Stimulated activated CD8-positive, alpha-beta memory T cell treated with anti-CD3 and anti-CD28 coated beads, Interleukin-4, amount 100 ng/mL, for 48 hours (primary cell): ENCODE data around the gene NECTIN2.
"Not testable (repeated sequence)": the region's sequence is repeated elsewhere in the genome, so short reads cannot be mapped to it uniquely, and the experiment has no call there.

Experiments
- DNase-seq: peaks from one replicate; pipeline ENCODE4 v3.0.0-alpha.2; 2020

NECTIN2 gene

DNA sequence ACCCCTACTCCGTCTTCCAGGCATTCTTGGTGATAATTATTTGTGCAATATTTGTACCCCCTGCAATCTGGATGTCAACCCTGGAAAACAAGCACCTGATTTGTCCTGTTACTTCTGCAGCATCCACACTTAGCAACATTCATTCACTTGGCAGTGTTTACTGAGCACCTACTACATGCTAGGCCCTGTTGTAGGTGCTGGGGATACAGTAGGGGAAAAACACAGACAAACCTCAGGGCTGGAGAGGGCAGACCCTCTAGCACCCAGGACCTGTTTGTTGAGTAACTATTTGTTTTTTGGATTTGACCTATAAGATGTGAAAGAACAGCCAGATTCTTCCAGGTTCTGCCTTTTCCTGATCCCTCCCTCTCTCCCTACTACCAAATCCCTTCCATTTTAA lies 9.5 kb downstream of the NECTIN2 start:
- DNase-seq, result no peak

DNA sequence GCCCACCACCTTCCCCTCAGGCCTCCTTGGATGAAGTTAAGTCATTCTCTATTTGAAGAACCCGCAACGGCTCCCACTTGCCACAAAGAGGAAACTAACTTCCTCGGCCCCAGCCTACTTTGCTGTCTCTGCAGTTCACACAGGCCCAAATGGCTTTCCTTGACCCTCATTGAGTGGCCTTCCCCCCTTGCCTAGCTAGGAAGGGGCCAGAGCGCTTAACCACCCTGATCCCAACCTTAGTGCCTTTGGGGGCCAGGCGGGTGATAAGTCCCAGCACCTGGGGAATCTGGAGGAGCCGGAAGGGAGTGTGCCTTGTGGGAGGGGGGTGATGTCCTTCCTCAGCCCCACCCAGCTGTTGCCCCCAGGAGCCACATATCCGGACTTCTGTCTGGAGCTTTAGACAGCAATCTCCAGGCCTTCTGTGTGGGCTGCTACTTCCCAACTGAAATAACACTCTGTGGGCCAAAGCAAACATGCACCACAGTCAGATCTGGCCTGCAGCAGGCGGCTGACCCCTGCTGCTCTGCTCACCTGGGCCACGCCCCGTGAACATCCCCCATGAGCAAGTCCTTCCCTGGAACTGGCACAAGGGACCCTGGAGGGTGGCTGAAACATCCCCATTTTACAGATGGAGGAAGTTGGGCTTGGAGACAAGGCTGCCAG lies 10.5 kb downstream of the NECTIN2 start:
- DNase-seq, result no peak

DNA sequence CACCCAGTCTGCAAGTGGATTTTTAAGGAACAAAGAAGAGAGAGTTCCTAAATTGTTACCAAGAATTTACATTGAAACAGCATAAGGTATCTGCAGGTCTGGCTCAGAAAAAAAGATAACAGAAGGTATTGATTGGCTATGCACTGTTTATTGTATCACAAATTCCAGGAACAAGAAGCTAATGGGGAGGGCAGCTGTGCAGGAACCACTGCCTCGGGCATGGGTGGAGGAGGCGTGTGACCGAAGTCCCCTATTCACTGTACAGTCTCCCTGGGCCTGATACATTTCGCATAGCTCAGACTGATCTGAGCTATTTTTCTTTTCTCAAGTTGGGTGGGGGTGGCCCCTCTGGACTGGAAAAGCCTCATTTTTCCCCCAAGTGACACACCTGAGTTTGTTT lies 11.7 kb downstream of the NECTIN2 start:
- no peak for DNase-seq

DNA sequence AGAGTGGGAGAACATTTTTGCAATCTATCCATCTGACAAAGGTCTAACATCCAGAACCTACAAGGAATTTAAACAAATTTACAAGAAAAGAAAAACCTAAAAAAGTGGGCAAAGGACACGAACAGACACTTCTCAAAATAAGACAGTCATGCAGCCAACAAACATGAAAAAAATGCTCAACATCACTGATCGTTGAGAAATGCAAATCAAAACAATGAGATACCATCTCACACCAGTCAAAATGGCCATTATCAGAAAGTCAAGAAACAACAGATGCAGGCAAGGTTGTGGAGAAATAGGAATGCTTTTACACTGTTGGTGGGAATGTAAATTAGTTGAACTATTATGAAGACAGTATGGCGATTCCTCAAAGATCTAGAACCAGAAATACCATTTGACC lies 15.5 kb downstream of the NECTIN2 start:
- not testable (repeated sequence) for DNase-seq

DNA sequence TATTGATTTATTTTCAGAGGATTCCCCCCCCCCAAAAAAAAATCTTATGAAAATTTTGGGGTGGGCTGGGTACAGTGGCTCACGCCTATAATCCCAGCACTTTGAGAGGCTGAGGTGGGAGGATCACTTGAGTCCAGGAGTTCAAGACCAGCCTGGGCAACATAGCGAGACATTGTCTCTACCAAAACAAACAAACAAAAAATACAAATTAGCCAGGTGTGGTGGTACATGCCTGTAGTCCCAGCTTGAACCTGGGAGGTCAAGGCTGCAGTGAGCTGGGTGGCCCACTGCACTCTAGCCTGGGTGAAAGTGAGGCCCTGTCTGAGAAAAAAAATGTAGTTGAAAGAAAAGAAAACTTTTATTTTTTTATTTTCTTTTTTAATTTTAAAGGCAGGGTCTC lies 17.9 kb downstream of the NECTIN2 start:
- no peak for DNase-seq

DNA sequence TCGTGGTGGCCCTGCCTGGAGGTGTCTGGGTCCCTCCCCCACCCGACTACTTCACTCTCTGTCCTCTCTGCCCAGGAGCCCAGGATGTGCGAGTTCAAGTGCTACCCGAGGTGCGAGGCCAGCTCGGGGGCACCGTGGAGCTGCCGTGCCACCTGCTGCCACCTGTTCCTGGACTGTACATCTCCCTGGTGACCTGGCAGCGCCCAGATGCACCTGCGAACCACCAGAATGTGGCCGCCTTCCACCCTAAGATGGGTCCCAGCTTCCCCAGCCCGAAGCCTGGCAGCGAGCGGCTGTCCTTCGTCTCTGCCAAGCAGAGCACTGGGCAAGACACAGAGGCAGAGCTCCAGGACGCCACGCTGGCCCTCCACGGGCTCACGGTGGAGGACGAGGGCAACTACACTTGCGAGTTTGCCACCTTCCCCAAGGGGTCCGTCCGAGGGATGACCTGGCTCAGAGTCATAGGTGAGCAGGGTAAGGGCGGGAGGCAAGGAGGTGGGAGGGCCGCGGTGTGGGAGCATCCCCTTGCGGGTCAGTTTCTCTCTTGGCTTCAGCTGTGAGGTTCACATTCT lies 19.2 kb downstream of the NECTIN2 start:
- DNase-seq, result no peak

DNA sequence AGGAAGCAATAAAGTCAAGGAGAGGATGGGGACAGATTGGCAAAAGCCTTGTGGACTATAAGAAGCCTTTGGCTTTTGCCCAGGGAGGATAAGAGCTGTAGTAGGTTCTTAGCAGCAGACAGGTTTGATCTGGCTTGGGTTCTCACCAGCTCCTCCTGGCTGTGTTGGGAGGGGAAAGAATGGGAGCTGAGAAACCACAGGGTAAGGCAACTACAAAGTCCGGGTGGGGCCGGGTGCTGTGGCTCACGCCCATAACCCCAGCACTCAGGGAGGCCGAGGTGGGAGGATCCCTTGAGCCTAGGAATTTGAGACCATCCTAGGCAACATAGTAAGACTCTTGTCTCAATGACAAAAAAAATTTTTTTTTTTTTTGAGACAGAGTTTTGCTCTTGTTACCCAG lies 20.6 kb downstream of the NECTIN2 start:
- no peak for DNase-seq

DNA sequence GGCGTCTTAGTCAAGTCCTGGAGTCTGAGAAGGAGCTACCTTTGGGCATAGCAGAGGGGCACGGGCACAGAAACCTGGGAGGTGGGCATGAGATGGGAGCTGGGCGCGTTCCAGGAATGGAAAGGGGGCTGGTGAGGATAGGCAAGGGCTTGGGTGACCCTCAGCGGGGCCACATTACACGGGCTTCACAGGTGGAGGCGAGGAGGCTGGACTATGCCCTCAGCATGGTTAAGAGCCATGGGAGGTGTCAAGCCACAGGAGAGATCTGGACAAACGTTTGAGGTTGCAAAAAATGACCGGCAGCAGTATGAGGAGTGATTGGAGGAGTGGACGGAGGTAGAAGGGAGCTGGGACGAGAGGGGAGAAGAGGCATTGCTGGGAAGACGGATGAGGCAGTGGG lies 21.5 kb downstream of the NECTIN2 start:
- DNase-seq, result no peak

DNA sequence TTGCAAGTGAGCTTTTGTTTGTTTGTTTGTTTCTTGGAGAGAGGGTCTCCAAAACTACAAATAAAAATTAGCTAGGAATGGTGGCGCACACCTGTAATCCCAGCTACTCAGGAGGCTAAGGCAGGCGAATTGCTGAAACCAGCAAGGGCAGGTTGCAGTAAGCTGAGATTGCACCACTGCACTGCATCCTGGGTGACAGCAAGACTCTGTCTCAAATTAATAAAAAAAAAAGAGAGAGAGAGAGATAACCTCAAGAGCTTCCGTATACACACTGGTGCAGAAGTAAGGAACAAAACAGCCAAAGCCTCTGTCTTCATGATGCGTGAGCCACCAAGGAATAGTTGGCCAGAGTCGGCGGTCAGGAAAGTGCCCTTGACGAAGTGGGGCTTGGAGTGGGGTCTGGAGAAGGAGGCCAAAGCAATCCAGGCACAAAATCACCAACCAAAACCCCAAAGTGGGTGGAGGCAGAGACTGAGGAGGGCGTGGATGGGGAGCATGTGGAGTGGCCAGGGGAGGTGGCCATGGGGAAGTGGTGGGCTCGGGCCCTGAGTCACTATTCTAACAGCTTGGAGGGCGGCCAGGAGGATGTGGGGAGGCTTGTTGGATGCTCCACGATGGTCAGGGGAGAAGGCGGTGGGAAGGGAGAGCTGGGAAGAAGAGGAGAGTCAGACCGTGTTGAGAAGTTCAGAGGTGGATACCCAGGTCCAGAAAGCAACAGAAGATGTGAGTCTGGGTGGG lies 23.8 kb downstream of the NECTIN2 start:
- no peak for DNase-seq

DNA sequence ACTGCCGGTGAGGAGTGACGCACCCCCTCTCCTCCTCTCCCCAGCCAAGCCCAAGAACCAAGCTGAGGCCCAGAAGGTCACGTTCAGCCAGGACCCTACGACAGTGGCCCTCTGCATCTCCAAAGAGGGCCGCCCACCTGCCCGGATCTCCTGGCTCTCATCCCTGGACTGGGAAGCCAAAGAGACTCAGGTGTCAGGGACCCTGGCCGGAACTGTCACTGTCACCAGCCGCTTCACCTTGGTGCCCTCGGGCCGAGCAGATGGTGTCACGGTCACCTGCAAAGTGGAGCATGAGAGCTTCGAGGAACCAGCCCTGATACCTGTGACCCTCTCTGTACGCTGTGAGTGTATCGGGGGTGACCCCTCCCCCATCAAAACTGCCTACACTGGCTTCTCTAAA lies 25.7 kb downstream of the NECTIN2 start:
- DNase-seq, result no peak

DNA sequence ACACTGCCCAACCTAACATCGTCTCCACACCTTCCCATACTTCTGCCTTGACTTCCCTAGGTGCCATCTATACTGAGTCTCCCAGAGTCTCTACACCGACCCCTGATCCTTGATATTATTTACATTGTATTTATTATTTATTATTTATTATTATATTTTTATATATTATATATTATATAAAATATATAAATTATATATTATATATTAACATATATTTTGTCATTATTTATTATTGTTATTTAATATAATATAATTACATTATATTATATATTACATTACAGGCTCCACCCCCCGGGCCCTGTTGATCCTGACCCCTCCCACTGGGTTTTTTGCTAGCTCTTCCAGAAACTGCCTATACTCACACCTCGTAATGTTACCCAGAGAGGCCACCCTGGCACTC lies 26.6 kb downstream of the NECTIN2 start:
- DNase-seq, result no peak

DNA sequence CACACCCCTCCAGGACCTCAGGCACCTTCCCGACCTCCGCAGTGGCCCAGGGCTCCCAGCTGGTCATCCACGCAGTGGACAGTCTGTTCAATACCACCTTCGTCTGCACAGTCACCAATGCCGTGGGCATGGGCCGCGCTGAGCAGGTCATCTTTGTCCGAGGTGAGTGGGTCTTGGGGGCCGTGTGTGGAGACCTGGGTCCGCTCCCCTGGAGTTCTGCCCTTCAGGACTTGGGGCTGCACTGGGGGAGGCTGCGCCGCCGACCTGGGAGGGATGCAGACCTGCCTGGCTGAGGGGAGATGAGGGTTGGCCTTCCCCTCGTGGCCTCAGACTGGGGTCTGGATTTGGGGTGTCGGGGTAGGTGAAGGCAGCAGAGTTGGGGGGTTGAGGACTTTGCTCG lies 28.2 kb downstream of the NECTIN2 start:
- no peak for DNase-seq

DNA sequence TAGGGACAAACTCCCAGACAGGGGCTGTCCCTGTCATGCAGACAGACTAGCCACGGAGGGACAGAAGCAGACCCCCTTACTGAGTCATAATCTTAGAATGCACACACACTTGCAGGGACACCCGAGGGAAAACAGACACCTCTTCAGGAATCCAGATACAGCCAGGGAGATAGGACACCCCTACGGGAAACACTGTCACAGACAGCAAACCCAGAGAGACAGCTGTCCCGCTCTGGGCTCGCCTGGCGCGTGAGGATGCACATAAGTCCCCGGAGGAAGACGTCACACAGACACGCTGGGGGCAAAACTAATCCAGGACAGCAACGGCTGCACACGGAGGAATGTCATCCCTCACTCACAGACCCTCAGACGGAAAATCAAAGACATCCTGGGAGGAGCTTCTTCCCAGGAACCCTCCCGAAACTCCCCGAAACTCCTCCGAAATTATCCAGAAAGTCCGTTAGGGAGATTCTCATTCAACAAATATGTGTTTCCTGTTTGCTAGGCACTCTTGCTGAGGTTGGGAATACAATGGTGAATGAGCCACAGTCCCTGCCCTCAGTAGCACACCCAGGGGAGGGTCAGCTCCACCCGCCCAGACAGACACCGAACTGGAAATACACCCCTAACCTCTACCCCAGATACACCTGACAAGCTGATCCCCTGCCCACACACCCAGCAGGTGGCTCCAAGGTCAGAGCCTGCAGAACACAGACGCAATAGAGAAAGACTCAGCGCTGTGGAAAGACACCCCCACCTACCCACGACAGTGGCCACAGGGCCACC lies 29.8 kb downstream of the NECTIN2 start:
- no peak for DNase-seq

DNA sequence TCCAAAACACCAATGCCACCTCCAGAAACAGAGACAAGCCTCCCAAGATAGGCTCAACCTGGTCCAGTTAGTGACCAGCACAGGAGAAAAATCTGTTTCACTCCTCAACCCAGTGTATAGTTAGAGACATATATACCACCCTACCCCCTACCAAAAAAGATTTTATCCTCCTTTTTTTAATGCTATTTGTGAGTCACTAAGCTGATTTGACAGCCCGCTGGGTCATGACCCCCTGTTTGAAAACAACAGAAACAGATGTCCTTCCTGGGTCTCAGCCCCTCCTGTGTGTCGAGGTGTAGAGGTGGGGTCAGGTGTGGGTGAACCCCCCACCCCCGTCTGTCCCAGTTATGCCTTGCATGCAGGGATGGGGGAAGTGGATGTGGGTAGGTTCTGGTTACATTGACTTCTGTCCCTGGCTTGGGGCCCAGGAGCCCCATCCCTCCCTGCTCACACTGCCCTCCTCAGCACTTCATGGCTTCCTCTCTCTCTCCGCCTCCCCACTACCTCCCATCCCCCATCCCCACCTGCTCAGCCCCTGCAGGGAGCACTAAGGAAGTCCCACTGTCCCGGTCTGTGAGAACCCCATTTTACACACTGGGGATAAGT lies 30.9 kb downstream of the NECTIN2 start:
- no peak for DNase-seq

DNA sequence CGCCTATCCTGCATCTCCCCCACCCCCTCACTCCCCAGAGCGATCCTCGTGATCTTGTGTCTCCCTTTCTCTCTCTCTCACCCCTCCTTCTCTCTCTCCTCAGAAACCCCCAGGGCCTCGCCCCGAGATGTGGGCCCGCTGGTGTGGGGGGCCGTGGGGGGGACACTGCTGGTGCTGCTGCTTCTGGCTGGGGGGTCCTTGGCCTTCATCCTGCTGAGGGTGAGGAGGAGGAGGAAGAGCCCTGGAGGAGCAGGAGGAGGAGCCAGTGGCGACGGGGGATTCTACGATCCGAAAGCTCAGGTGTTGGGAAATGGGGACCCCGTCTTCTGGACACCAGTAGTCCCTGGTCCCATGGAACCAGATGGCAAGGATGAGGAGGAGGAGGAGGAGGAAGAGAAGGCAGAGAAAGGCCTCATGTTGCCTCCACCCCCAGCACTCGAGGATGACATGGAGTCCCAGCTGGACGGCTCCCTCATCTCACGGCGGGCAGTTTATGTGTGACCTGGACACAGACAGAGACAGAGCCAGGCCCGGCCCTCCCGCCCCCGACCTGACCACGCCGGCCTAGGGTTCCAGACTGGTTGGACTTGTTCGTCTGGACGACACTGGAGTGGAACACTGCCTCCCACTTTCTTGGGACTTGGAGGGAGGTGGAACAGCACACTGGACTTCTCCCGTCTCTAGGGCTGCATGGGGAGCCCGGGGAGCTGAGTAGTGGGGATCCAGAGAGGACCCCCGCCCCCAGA lies 32.2 kb downstream of the NECTIN2 start:
- no peak for DNase-seq

DNA sequence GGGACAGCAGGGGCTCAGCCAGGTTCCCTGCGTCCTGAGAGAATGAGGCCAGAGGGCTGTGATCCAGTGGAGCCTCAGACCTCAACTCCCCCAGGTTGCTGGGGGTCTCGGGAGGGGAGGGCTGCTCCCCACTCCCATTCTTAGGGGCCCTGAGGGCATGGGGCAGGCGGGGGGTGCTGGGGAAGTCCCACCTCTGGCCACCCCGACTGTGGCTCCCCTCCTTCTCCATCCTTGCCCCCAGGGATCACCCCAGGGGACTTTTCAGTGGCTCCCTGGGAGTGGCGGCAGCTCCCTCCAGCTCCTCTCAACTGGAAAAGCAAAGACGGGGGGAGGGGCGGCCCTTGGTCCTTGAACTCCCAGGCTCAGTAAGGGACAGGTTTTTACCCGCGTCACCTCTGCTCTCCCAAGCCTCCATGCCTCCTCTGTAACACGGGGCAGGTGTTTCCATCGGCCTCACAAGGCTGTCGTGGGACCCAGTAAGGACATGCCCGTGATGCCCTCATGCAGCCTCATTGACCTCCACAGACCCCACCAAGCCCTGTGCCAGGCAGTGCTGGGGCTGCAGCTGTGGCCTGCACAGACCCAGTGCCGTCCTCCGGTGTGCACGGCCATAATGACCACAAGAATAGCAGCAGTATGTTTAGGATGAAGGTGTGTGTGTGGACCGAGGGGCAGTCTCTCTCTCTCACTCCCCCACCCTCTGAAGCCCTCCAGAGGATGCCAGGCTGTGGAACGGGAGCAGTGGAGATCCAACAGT lies 33.4 kb downstream of the NECTIN2 start:
- no peak for DNase-seq

DNA sequence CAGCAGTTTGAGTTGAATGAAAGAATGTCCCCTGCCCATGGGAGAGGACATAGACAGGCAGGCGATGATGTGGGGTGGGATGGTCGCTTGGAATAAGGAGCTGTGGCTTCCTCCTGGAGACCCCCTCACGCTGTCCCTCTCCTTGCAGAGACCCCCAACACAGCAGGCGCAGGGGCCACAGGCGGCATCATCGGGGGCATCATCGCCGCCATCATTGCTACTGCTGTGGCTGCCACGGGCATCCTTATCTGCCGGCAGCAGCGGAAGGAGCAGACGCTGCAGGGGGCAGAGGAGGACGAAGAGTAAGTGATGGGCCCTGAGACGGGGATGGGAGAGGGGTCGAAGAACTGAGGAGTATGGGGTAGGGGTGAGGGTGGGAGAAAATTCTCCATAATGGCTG lies 36.0 kb downstream of the NECTIN2 start:
- no peak for DNase-seq

DNA sequence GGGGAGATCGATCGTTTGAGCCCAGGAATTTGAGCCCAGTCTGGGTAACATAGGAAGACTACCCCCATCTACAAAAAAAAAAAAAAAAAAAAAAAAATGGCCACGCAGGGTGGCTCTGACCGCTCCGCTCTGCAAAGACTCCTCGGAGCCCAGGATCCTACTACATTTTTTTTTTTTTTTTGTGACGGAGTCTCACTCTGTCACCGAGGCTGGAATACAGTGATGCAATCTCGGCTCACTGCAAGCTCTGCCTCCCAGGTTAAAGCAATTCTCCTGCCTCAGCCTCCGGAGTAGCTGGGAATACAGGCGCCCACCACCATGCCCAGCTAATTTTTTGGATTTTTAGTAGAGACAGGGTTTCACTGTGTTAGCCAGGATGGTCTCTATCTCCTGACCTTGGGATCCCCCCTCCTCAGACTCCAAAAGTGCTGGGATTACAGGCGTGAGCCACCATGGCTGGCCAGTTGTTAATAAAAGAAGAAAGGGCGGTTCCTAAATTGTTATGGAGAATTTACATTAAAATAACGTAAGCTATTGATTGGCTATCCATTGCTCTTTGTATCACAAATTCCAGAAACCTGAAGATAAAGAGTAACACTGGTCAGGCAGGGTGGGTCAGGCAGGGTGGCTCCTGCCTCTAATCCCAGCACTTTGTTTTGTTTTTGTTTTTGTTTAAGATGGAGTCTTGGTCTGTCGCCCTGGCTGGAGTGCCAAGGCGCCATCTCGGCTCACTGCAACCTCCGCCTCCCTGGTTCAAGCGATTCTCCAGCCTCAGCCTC lies 36.7 kb downstream of the NECTIN2 start:
- DNase-seq, result not testable (repeated sequence)

DNA sequence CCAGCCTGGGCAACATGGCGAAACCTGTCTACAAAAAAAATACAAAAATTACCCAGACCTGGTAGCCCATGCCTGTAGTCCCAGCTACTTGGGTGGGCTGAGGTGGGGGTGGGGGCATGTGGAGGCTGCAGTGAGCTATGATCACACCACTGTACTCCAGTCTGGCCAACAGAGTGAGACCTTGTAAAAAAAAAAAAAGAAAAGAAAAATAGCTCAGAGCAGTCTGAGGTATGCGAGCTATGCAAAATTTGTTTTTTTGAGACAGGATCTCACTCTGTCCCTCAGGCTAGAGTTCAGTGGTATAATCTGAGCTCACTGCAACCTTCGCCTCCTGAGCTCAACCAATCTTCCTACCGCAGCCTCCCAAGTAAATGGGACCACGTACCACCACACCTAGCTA lies 37.8 kb downstream of the NECTIN2 start:
- no peak for DNase-seq

DNA sequence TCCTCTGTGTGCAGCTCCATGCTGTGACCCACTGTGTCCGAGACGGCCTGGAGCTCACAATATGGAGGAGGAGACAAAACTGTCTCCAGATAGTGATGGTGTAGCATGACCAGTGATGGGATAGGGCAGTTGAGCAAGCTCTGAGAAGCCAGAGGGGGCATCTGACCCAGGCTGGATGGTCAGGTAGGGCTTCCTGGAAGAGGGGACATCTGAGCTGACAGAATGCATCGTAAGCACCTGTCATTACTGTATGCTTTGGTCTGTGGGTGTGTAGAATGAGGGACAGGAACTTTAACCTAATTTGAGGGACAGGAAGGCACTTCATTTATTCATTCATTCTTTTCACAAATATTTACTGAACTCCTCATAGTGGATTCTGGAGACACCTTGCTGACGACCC lies 38.5 kb downstream of the NECTIN2 start:
- DNase-seq, result no peak

DNA sequence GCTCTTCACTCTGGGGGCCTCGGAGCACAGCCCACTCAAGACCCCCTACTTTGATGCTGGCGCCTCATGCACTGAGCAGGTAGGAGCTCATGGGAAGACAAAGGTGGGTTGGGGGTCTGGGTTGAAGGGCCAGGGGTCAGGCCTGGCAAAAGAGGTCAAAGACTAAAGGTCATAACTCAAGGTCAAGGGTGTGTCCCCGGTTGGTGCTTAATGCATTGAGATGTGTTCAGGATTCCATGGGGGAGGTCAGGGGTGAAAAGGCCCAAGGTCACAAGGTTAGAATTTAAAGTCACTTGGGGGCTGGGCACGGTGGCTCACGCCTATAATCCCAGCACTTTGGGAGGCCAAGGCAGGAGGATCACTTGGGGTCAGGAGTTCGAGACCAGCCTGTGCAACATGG lies 40.0 kb downstream of the NECTIN2 start:
- no peak for DNase-seq
